Gastrocnemius medialis (tissue), 4 donors: ENCODE measurements around the gene ARMH1.

Experiments used
- POLR2A ChIP-seq, 2 donors: fragments of 450-650 bp; IDR thresholded peaks; one replicate each; pipeline ENCODE4 v1.6.1; 2017; ENCODE audit warnings: antibody characterized with exemption in 2 of 2, mild to moderate bottlenecking in 2 of 2, moderate library complexity in 2 of 2
- TF ChIP-seq, protein P1 (sequence below), 5 experiments: fragments of 450-650 bp in 3 of 5; fragments of 200-600 bp in 2 of 5; sonication (generic) in 2 of 5; IDR thresholded peaks in 4 of 5; conservative IDR thresholded peaks in 1 of 5; 1 replicate in 4 of 5; 2 replicates in 1 of 5; pipeline ENCODE4 v1.5.1; 2016 to 2019; ENCODE audit warnings: antibody characterized with exemption in 5 of 5, mild to moderate bottlenecking in 3 of 5, moderate library complexity in 3 of 5

DNA sequence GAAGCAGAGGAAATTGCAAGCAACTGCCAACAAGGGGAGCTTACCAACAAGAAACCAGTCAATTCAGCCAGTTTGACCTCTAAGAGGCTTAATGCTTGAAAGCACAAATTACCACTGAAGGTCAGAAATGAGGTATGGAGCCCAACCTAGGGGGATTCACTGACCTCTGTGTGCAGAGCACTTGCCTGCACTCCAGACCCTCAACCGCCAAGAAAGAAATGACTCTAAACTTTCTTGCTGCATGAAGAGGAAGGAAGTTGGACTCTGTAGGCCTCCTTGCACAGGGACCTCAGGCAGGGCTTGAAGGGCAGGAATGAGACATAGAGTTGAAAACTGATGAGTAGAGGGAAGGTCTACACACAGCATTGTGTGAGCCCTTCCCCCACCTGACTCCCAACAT lies 10.0 kb downstream of the ARMH1 start:
- TF ChIP-seq, protein P1, sequence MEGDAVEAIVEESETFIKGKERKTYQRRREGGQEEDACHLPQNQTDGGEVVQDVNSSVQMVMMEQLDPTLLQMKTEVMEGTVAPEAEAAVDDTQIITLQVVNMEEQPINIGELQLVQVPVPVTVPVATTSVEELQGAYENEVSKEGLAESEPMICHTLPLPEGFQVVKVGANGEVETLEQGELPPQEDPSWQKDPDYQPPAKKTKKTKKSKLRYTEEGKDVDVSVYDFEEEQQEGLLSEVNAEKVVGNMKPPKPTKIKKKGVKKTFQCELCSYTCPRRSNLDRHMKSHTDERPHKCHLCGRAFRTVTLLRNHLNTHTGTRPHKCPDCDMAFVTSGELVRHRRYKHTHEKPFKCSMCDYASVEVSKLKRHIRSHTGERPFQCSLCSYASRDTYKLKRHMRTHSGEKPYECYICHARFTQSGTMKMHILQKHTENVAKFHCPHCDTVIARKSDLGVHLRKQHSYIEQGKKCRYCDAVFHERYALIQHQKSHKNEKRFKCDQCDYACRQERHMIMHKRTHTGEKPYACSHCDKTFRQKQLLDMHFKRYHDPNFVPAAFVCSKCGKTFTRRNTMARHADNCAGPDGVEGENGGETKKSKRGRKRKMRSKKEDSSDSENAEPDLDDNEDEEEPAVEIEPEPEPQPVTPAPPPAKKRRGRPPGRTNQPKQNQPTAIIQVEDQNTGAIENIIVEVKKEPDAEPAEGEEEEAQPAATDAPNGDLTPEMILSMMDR (IDR thresholded peaks at IDR 0.05 in 4 of 5, conservative IDR thresholded peaks at IDR 0.05 in 1 of 5), result no peak
- TF ChIP-seq POLR2A (IDR thresholded peaks at IDR 0.05), result no peak
